Cardiac septum (tissue), 1 donor: ENCODE data around the gene MRPL11. TPM values are rescaled to one million over a fixed set of nuclear protein-coding genes. Genes with fewer than 3 reads are reported as not detected.

Experiments
- DNase-seq: peaks from one replicate; pipeline ENCODE4 v3.0.0-alpha.2; 2020; ENCODE audit warnings: low spot score
- intact Hi-C: fragments of 100-400 bp; cut with DNase I; formaldehyde crosslinking; loops from one replicate; pipeline ENCODE4 v1.14.0; 2022
- total RNA-seq: library from RNA; stranded (reverse); fragmentation: NEBNext Ultra II Directional; extraction: Animal tissue kit (Norgen Biotek cat#: 25700); gene quantifications from one replicate; pipeline ENCODE4 v1.2.1, GENCODE V29; 2021
- donor health status: DM: no; HTN: no; CAD: no.

MRPL11 gene
- total RNA-seq, 1 donor from 2014 or later: 40.3 TPM

- DNase-seq: no peak
- intact Hi-C loops: no loop called here
These were observed 26.5 kb downstream of the MRPL11 start for GRCh38 chr11:66412110-66412509.

GRCh38 chr11:66411323-66411722 lies 27.3 kb downstream of the MRPL11 start:
- intact Hi-C loops: no loop called here
- no peak for DNase-seq

- intact Hi-C loops: no loop called here
These were observed 28.5 kb downstream of the MRPL11 start for GRCh38 chr11:66410191-66410590.

GRCh38 chr11:66409226-66409625 lies 29.4 kb downstream of the MRPL11 start:
- no peak for DNase-seq
- intact Hi-C loops: loop anchor here (2.0 to 5.0 kb wide), 2 partner anchors 30 to 268 kb away; partner anchors contain the start of genes MRPL11 and RBM4B

More at GRCh38 chr11:66410191-66410590, 28.5 kb downstream of the MRPL11 start:
- DNase-seq: no peak

- intact Hi-C loops: loop anchor here (1.0 to 5.0 kb wide), 3 partner anchors 22 to 269 kb away; partner anchors contain the start of genes MRPL11 and RBM4B
- DNase-seq: peak; percentile 94
These were observed 30.0 kb downstream of the MRPL11 start for GRCh38 chr11:66408488-66409214.

GRCh38 chr11:66407651-66408050 lies 31.0 kb downstream of the MRPL11 start:
- intact Hi-C loops: loop anchor here (1.0 to 5.0 kb wide), 3 partner anchors 23 to 270 kb away; partner anchors contain the start of genes MRPL11 and RBM4B
- DNase-seq: no peak

- DNase-seq: no peak
- intact Hi-C loops: no loop called here
These were observed 44.7 kb downstream of the MRPL11 start for GRCh38 chr11:66393954-66394353.

GRCh38 chr11:66391322-66391721 lies 47.3 kb downstream of the MRPL11 start:
- DNase-seq: no peak
- intact Hi-C loops: no loop called here

GRCh38 chr11:66388780-66389386 lies 49.8 kb downstream of the MRPL11 start:
- DNase-seq: no peak
- intact Hi-C loops: loop anchor here (5.0 kb wide), 1 partner anchor 42 kb away; the partner anchor contains the start of genes B4GAT1 and BRMS1

GRCh38 chr11:66386171-66387069 lies 52.2 kb downstream of the MRPL11 start:
- intact Hi-C loops: loop anchor here (2.0 to 5.0 kb wide), 2 partner anchors 39 to 76 kb away; partner anchors contain the start of genes B4GAT1 and BRMS1
- DNase-seq: peak; percentile 86

Other genes starting within 250 kb of the MRPL11 start
- 43.5 TPM for gene KLC2, start 181.1 kb downstream of the MRPL11 start, total RNA-seq
- gene RAB1B, start 170.2 kb downstream of the MRPL11 start, total RNA-seq: 124 TPM
- 0.22 TPM for gene CNIH2, start 160.7 kb downstream of the MRPL11 start, total RNA-seq
- 74.0 TPM for gene YIF1A, start 149.7 kb downstream of the MRPL11 start, total RNA-seq
- 0.24 TPM for gene TMEM151A, start 147.0 kb downstream of the MRPL11 start, total RNA-seq
- 9.7 TPM for gene CD248, start 121.8 kb downstream of the MRPL11 start, total RNA-seq
- gene RIN1, start 102.4 kb downstream of the MRPL11 start, total RNA-seq: 2.2 TPM
- gene BRMS1, start 93.7 kb downstream of the MRPL11 start, total RNA-seq: 14.6 TPM
- gene B4GAT1, start 91.2 kb downstream of the MRPL11 start, total RNA-seq: 31.6 TPM
- 8.8 TPM for gene SLC29A2, start 67.1 kb downstream of the MRPL11 start, total RNA-seq
- gene NPAS4, start 17.8 kb downstream of the MRPL11 start, total RNA-seq: not detected
- 7.7 TPM for gene PELI3, start 28.1 kb upstream of the MRPL11 start, total RNA-seq
- 13.2 TPM for gene DPP3, start 41.6 kb upstream of the MRPL11 start, total RNA-seq
- 19.5 TPM for gene BBS1, start 71.8 kb upstream of the MRPL11 start, total RNA-seq
- gene ZDHHC24, start 107.2 kb upstream of the MRPL11 start, total RNA-seq: 5.8 TPM
- gene ACTN3, start 108.1 kb upstream of the MRPL11 start, total RNA-seq: 0.11 TPM
- 57.6 TPM for gene CTSF, start 129.8 kb upstream of the MRPL11 start, total RNA-seq
- gene CCDC87, start 154.2 kb upstream of the MRPL11 start, total RNA-seq: 0.43 TPM
- gene CCS, start 154.3 kb upstream of the MRPL11 start, total RNA-seq: 21.9 TPM
- gene RBM14, start 177.8 kb upstream of the MRPL11 start, total RNA-seq: 35.2 TPM
- 60.1 TPM for gene RBM4, start 199.9 kb upstream of the MRPL11 start, total RNA-seq
- gene RBM4B, start 239.0 kb upstream of the MRPL11 start, total RNA-seq: 11.1 TPM